Panc1 (cell line): ENCODE data around the gene APOC3.

Experiments used
- POLR2AphosphoS5 ChIP-seq: IDR thresholded peaks from 2 replicates; pipeline ENCODE4 v1.6.1; 2012; ENCODE audit warnings: mild to moderate bottlenecking, low read depth, low read length, moderate library complexity
- TF ChIP-seq, protein P1 (sequence below): fragments of 450-650 bp; IDR thresholded peaks from 2 replicates; pipeline ENCODE4 v1.5.1; 2017; ENCODE audit warnings: mild to moderate bottlenecking
- TF ChIP-seq, protein P2 (sequence below), 2 experiments: IDR thresholded peaks; 2 replicates each; pipeline ENCODE4 v1.6.1; 2011 to 2012; ENCODE audit warnings: low read depth in 2 of 2, control low read depth in 1 of 2, low read length in 1 of 2, mild to moderate bottlenecking in 1 of 2, moderate library complexity in 1 of 2; ENCODE audit not compliant: insufficient read depth in 1 of 2

DNA sequence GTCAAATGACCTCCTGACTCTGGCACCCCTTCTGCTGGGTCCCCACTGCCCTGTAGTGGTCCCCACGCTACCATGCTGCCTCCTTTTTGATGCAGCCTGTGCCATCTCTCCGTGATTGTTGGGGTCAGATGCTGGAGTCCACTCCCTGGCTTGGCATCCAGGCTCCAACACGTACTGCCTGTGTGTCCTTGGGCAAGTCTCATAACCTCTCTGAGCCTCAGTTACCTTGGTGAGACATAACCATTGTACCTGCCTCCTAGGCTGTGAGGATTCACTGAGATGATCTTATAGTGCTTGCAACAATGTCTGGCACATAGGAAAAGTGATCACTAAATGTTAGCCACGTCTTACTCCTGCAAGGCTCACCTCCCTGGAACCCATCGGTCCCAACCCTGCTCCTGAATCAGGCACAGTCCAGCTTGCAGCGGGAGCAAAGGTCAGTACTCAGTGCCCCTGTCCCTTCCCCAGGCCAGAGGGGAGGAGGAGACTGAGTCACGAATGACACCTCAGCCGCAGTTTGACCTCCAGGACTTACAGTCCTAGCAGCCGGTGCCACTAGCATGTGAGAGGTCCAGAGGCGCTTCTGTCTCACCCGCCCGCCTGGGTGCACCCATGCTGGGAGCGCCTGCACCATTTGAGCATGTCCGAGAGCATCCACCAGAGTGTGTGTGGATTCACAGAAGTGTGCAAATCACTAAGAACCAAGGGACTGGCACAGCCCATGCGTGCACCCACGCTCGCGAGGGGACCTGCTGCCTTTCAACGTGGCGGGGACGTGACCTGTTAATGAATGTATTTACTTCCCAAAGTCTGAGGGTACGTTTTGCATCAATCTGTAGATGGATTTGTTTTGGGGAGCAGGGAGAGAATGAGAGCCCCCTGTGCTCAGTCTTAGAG is 3.6 kb upstream of the APOC3 start:
- TF ChIP-seq, protein P1, sequence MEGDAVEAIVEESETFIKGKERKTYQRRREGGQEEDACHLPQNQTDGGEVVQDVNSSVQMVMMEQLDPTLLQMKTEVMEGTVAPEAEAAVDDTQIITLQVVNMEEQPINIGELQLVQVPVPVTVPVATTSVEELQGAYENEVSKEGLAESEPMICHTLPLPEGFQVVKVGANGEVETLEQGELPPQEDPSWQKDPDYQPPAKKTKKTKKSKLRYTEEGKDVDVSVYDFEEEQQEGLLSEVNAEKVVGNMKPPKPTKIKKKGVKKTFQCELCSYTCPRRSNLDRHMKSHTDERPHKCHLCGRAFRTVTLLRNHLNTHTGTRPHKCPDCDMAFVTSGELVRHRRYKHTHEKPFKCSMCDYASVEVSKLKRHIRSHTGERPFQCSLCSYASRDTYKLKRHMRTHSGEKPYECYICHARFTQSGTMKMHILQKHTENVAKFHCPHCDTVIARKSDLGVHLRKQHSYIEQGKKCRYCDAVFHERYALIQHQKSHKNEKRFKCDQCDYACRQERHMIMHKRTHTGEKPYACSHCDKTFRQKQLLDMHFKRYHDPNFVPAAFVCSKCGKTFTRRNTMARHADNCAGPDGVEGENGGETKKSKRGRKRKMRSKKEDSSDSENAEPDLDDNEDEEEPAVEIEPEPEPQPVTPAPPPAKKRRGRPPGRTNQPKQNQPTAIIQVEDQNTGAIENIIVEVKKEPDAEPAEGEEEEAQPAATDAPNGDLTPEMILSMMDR, result no peak
- no peak for TF ChIP-seq POLR2AphosphoS5
- TF ChIP-seq, protein P2, sequence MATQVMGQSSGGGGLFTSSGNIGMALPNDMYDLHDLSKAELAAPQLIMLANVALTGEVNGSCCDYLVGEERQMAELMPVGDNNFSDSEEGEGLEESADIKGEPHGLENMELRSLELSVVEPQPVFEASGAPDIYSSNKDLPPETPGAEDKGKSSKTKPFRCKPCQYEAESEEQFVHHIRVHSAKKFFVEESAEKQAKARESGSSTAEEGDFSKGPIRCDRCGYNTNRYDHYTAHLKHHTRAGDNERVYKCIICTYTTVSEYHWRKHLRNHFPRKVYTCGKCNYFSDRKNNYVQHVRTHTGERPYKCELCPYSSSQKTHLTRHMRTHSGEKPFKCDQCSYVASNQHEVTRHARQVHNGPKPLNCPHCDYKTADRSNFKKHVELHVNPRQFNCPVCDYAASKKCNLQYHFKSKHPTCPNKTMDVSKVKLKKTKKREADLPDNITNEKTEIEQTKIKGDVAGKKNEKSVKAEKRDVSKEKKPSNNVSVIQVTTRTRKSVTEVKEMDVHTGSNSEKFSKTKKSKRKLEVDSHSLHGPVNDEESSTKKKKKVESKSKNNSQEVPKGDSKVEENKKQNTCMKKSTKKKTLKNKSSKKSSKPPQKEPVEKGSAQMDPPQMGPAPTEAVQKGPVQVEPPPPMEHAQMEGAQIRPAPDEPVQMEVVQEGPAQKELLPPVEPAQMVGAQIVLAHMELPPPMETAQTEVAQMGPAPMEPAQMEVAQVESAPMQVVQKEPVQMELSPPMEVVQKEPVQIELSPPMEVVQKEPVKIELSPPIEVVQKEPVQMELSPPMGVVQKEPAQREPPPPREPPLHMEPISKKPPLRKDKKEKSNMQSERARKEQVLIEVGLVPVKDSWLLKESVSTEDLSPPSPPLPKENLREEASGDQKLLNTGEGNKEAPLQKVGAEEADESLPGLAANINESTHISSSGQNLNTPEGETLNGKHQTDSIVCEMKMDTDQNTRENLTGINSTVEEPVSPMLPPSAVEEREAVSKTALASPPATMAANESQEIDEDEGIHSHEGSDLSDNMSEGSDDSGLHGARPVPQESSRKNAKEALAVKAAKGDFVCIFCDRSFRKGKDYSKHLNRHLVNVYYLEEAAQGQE (IDR thresholded peaks at IDR 0.05; ENCODE audit: insufficient read depth in 1 of 2, low read depth in 2 of 2, low read length in 1 of 2), result no peak
